GM18520 (cell line): ENCODE results near the gene MID2.
A peak's percentile ranks its signal among the peaks of the same experiment; 100 is the strongest.
"Not testable (repeated sequence)": the region's sequence is repeated elsewhere in the genome, so short reads cannot be mapped to it uniquely, and the experiment has no call there.

ENCODE experiments used
- ATAC-seq: cut with Tn5 transposase; IDR thresholded peaks from one replicate; pipeline ENCODE4 v1.9.1; 2021; ENCODE audit not compliant: unreplicated experiment

Gene MID2

GRCh38 chrX:107825698-107826237 lies at the start of gene MID2:
MID2 (plus strand) TSS chrX:107825866; CDS start chrX:107826427, 561 bp downstream.
- no peak for ATAC-seq

GRCh38 chrX:107776649-107777535 lies 48.8 kb upstream of the MID2 start:
- ATAC-seq = peak; percentile 80

DNA sequence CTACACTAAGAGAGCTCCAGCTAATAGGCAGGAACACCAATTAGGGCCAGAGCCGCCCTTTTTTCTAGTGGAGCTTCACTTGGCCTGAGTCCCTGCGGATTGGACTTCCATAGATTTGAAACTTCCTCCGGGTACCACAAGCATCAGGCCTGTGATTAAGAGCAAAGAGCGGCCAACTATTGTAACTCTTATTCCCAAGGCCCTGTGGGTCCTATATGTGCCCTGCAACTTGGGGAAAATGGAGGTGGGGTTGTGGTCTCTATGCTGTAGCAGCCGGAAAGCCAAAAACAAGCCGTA lies 48.2 kb upstream of the MID2 start, which contains the start of gene NCBP2L:
Gene NCBP2L (plus strand): TSS at position 198 of the 297 bp plus-strand sequence. CDS start 16,488 bp downstream, outside the sequence.
- no peak for ATAC-seq

- no peak for ATAC-seq
Observed at GRCh38 chrX:107780525-107780924, 45.1 kb upstream of the MID2 start.

DNA sequence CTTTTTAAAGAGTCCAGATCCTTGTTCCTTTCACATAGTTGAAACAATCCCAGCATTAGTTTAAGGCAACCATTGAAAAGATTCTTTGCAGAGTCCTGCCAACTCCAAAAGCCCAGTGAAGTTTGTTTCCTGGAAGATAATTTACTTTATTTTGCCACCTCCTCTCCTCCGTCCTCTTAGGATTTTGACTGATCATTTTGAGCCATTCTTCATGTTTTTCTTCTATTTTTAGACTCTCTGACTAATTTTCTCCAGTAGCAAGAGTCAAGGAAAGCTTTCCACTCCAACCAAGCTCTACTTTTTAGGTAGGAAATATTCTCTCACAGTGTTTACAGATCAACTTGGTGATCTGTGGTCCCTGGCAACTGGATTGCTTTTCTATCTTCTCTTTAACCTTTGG lies 37.8 kb upstream of the MID2 start:
- no peak for ATAC-seq

GRCh38 chrX:107804427-107804826 lies 21.2 kb upstream of the MID2 start:
- no peak for ATAC-seq

GRCh38 chrX:107805179-107805578 lies 20.5 kb upstream of the MID2 start:
- ATAC-seq = no peak

DNA sequence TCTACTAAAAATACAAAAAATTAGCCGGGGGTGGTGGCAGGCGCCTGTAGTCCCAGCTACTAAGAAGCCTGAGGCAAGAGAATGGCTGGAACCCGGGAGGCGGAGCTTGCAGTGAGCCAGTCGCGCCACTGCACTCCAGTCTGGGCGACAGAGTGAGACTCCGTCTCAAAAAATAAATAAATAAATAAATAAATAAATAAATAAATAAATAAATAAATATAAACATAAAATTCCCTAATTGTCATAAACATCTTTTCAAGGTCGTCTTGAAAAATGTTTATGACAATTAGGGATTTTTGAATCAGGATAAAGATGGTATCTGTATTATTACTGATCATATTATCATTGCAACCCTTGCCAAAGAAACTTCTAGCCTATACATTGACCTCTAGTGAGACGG lies 15.6 kb upstream of the MID2 start:
- not testable (repeated sequence) for ATAC-seq

DNA sequence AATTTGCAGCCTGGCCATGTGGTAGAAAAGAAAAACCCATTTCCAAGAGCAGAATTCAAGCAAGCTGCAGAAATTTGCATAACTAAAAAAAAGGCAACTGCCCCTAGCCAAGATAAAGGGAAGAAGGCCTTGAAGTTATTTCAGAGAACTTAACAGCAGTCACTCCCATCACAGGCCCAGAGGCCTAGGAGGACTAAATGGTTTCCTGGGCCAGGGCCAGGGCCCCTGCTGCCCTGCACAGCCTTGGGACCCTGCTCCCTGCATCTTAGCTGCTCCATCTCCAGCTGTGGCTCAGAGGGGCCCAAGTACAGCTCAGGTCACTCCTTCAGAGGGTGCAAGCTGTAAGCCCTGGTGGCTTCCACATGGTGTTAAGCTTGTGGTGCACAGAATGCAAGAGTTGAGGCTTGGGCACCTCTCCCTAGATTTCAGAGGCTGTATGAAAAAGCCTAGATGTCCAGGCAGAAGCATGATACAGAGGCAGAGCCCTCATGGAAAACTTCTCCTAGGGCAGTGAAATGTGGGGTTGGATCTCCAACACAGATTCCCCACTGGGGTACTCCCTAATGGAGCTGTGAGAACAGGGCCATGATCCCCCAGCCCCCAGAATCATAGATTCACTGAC lies 6.7 kb upstream of the MID2 start:
- ATAC-seq = no peak

- no peak for ATAC-seq
Observed at GRCh38 chrX:107823042-107823441, 2.6 kb upstream of the MID2 start.

DNA sequence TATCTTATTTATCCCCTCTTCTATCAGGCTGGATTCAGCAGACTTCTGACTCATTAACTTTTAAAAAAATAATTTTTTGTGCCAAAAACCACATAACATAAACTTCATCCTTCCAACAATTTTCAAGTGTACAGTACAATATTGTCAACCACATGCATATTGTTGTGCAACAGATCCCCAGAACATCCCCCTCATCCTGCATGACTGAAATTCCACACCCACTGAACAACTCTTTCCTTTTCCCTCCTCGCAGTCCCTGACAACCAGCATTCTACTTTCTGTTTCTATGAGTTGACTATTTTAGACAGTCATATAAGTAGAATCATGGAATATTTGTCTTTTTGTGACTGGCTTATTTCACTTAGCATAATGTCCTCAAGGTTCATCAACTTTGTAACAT lies 2.2 kb upstream of the MID2 start:
- ATAC-seq = no peak

GRCh38 chrX:107826238-107827029 lies 768 bp downstream of the MID2 start:
- ATAC-seq = no peak

DNA sequence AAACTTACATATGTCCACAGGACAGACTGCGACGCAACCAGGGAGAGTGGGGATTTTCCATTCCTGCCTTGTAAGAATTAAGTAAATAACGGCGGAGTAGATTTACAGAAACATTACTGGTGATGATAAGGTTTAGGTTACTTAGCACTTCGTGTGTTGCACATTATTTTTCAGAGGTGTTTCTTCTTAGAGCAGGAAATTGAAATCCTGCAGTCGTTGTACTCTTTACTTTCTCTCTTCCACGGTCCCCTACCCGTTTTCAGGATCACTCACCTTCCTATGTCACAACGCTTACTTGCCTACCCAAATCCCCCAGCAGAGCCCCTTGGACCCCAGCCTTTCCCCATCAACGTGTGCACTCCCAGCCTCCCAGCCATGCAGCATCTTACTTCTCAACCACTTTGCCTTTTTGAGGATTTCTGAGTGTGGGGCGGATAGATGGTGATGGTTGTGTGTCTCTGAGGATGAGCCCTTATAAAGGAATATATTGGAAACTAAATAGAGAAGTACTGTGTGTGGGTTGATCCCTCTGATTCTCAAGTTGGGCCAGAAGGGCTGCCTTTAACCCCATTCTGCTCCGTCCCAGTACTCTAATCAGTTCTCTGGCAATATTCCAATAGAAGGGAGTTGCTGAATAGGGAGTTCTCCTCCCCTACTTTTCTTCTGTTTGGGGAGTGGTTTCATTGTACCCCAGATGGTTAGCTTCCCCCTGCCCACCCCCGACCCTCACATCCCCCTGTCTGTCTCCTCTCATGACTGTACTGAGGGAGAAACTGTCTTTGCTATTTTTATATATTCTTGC lies 1.6 kb downstream of the MID2 start:
- no peak for ATAC-seq

GRCh38 chrX:107827852-107828251 lies 2.2 kb downstream of the MID2 start:
- ATAC-seq = no peak

GRCh38 chrX:107829878-107830277 lies 4.2 kb downstream of the MID2 start:
- no peak for ATAC-seq

DNA sequence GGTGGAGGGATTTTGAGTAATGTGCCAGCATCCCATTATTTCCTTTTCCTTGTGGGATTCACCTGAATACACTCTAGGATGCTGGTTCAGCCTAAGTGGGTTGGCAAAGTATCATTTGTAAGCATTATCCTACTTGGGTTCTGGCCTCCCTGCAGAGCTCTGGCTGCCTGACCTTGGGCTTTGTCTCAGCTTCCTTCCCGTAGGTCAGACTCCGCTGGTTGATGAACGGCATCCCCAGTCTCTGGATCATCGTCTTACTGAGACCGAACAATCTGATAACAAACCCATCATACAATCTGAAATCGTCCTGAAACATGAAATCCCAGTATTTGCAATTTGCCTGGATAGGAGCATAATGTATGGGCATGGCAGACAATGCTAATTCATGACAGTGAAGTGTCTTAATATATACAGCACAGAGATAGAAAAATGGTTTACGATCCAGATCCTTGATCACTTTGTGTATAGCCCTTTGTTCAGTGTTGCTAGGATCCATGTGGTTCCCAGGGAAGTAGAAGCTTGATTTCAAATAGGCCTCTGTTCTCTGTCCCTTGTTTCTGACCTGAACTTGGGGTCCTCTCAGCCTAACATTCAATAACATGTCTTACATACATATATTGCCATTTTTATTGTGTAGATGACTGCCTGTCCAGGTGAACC lies 5.5 kb downstream of the MID2 start:
- ATAC-seq = no peak

GRCh38 chrX:107834275-107835201 lies 8.9 kb downstream of the MID2 start:
- no peak for ATAC-seq

DNA sequence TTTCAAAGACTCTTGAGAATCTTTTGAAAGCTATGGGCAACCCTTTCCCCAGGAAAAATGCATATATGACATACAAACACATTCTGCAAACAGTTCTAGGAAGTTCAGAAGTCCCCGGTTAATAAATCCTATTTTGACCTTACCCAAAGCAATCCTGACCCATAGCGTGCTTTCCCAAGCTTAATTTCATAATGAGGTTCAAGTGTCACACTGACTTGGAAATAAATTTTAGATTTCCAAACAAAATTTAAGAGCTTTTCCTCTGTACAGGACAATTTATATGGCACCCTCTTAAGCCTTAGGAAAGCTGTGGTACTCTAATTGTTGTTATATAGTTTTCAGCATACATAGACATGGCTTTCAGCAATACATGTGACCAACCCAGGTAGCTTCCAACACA lies 11.3 kb downstream of the MID2 start:
- no peak for ATAC-seq

GRCh38 chrX:107840971-107841370 lies 15.3 kb downstream of the MID2 start:
- ATAC-seq = no peak
